Fibroblast of skin of right quadriceps (primary cell): ENCODE data around the gene GPRC5B.

Source experiments
- DNase-seq: peaks from one replicate; pipeline ENCODE4 v3.0.0-alpha.2; 2013

Gene GPRC5B

GRCh38 chr16:19884611-19885450 lies at the start of gene GPRC5B:
TSS of gene GPRC5B (minus strand) at chr16:19884848. CDS start at chr16:19872845, 12,003 bp downstream.
- peak; percentile 13 for DNase-seq

DNA sequence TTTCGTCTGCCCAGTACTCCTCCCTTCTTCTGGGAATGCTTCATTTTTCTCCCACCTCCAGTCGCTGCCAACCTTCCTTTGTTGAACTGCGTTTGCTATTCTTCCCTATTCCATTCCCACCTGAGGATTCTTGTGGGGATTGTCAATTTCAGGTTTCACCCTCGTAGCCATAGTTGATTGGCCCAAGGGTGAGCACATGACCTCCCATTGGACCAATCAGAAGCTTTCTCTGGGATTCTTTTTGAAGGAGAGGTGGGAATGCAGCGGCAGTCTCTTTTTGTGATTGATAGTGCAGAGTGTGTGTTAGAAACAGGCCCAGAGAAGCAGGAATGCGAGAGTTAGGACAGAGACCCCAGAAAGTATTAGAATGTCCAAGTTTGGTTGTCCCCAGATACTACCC lies 49.1 kb upstream of the GPRC5B start:
- DNase-seq: no peak

- no peak for DNase-seq
These were observed 44.4 kb upstream of the GPRC5B start for GRCh38 chr16:19929062-19929511.

- no peak for DNase-seq
These were observed 43.8 kb upstream of the GPRC5B start for GRCh38 chr16:19928432-19928831.

DNA sequence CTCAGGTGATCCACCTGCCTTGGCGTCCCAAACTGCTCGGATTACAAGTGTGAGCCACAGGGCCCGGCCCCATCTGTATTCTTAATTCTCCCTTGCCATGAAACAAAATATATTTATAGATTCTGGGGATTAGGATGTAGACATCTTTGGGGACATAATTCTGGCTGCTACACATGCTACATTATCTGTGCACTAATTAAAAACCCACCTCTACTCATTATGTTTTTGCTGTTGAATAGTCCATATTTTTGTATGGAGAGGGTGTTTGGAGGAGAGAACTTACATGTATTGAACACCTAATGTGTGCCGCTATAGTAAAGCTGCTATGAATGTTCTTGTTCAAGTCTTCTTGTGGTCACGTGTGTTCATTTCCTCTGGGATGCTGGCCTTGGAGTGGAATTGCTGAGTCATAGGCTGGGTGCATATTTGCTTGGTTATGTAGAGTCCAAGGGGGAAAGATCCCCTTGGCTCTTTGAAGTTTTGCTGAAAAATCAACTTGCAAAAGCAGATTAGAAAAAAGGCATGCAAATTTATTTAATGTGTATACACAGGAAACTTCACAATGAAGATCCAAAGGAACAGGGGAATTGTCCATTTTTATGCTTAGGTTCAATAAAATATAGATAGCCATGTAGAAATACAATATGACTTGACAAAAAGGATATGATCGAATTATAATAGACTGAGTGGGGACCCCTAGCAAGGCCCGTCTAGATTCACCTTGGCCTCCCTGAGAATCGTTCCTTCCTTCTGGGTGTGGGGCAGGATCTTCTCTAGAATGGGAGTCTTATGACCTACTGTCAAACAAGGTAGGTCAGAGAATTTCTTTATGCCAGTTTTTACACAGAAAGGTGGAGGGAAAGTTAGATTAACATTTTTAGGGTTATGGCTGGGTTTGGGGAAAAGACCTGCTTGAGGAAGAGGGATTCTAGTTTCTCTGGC lies 42.1 kb upstream of the GPRC5B start:
- DNase-seq: peak; percentile 84

DNA sequence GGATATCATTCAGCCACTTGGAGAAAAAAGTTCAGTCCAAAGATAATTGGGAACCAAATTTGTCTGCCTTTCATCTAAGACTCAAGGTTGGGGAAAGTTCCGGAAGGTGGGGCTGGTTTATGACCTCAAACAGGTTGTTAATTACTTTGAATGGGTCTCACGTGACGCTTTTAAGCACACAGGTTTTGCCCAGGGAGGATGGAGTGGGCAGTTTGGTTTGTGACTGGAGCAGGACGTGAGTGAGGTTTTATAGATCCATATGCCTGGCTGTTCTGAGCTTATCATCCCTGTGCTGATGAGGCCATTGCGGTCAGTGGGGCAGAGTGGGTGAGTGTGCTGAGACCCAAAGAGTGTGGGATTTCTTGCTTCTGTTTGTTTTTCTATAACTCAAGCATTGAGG lies 38.7 kb upstream of the GPRC5B start:
- no peak for DNase-seq

GRCh38 chr16:19919142-19919541 lies 34.5 kb upstream of the GPRC5B start:
- DNase-seq: no peak

- DNase-seq: no peak
These were observed 31.4 kb upstream of the GPRC5B start for GRCh38 chr16:19916064-19916463.

DNA sequence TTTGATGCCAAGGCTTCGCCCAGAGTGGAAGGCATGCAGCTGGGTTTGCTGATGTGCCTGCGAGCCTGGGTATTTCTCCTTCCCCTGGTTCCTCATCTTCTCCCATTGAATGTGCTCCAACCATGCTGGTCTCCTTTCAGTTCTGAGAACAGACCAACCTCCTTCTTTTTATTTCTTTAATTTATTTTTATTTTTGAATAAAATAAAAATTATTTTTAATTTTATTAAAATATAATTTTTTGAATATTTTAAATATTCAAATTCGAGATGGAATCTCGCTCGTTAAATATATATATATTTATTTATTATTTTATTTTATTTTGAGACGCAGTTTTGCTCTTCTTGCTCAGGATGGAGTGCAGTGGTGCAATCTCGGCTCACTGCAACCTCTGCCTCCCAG lies 30.2 kb upstream of the GPRC5B start:
- DNase-seq: no peak

GRCh38 chr16:19913340-19913645 lies 28.6 kb upstream of the GPRC5B start:
- DNase-seq: peak; percentile 23

GRCh38 chr16:19912455-19913339 lies 28.0 kb upstream of the GPRC5B start:
- DNase-seq: peak; percentile 82

GRCh38 chr16:19911747-19912454 lies 27.3 kb upstream of the GPRC5B start:
- DNase-seq: no peak

DNA sequence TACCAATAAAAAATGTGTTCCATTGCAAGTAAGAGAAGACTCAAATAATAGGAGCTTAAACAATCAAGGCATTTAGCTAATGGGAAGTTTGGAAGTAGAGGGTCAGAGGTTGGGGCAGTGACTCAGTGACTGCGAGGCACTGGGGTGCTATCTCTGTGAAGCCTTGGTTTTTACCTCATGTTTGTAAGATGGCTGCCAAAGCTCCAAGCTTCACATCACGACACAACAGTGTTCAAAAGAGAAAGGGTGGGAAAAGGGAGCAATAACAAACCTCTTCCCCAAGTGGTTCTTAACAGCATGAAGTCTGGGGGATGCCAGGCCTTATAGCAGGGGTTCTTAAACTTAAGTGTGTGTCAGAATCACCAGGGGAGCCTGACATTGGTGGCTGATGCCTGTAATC lies 26.6 kb upstream of the GPRC5B start:
- no peak for DNase-seq

- DNase-seq: no peak
These were observed 25.2 kb upstream of the GPRC5B start for GRCh38 chr16:19909750-19910322.

- DNase-seq: no peak
These were observed 24.3 kb upstream of the GPRC5B start for GRCh38 chr16:19908921-19909320.

DNA sequence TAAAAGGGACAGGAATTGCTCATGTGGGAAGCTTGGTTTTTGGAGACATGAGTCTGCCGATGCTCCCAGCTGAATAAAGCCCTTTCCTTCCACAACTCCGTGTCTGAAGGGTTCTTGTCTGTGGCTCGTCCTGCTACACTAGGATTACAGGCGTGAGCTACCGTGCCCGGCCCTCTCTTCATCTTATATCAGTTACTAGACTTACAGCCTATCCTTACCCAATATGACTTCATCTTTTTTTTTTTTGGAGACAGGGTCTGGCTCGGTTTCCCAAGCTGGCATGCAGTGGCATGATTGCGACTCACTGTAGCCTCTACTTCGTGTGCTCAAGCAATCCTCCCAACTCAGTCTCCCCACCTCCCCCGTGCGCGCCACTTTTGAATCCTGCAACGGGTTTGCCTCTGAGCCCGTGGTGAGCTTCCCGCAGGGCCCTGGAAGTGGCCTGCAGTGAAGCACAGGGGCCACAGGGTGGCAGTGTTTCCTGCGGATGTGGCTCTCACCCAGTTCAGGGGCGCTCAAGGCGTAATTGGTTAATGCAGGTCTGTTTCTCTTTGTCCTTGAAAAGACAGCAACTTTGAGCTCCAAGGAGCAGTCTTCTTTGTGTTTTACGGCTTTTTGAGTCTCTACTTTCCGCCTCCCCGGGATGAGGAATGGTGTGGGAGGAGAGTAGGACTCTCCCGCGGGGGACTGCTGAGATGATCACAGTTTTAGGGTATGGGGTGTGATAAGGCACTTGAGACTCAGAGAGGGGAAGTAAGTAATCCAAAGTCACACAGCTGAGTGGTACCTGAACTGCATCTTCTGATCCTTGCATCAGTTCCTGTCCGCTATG lies 22.7 kb upstream of the GPRC5B start:
- DNase-seq: peak; percentile 67

DNA sequence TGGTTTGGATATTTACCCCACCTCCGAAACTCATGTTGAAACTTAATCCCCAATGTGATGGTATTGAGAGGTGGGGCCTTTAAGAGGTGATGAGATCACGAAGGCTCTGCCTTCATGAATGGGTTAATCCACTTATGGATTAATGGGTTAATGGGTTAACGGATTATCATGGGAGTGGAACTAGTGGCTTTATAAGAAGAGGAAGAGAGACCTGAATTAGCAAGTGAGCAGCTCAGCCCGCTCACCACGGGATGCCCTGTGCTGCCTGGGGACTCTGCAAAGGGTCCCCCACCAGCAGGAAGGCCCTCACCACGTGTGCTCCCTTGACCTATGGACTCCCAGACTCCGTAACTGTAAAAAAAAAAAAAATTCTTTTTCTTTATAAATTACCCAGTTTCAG lies 16.5 kb upstream of the GPRC5B start:
- no peak for DNase-seq

- DNase-seq: no peak
These were observed 14.9 kb upstream of the GPRC5B start for GRCh38 chr16:19899605-19899955.

GRCh38 chr16:19898924-19899604 lies 14.4 kb upstream of the GPRC5B start:
- peak; percentile 62 for DNase-seq

- no peak for DNase-seq
These were observed 13.5 kb upstream of the GPRC5B start for GRCh38 chr16:19898166-19898565.
